ENCODE measurements around the gene DSCAML1. TPM values are rescaled to one million over a fixed set of nuclear protein-coding genes. Genes with fewer than 3 reads are reported as not detected.

The DSCAML1 gene
- total RNA-seq, 1 experiment from 2014 or later = 0.15 TPM

DNA sequence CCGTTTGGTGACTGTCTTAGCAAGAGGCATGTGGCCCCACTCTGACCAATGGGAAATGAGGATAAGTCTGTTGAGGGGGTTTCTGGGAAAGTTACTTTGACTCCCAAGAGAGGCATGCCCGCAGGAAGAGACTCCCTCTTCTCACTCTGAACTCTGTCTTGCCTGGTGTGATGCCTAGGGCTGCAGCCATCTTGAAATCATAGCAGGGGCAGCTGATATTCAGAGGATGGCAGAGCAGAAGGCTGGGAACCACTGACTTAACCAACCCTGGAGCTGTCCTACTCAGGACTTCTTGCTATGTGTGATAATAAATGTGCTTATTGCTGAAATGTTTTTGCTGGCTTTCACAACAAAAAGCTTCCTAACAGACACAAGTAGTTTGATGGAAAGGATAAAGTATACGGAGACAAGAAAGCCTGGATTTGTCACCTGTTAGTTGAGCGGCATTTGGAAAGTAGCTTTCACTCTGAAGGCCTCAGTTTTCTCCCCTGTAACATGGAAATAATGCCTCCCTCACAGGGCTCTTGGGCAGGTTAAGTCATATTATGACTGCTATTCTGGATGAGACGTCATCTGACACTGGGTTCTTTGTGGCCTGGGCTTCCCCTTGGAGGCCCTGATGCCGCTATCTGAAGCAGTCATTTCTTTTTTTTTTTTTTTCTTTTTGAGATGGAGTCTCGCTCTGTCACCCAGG lies 340.8 kb downstream of the DSCAML1 start:
- Histone ChIP-seq H2BK5ac (ENCODE audit: insufficient read length, low read length) (no peak overlapping the region), H3K9me3 (ENCODE audit: control insufficient read depth, low read depth, low read length) (peaks cover 4% of the 10 kb centered on the region), H3K4me1 (ENCODE audit: insufficient read depth, low read length) (no peaks in the 10 kb centered on the region), H3K27me3 (ENCODE audit: insufficient read depth, low read length) (no peaks in the 10 kb centered on the region), H3K27ac (ENCODE audit: insufficient read length, low read depth, low read length) (no peak overlapping the region), H2AFZ (ENCODE audit: low read length) (no peak overlapping the region), H2BK12ac (ENCODE audit: insufficient read length, low read depth, low read length) (no peak overlapping the region), H3K23me2 (ENCODE audit: insufficient read length, low read depth, low read length, poor library complexity, severe bottlenecking) (no peaks in the 10 kb centered on the region), H3K4ac (ENCODE audit: low read depth, low read length) (no peak overlapping the region), H4K5ac (ENCODE audit: insufficient read length, low read depth, low read length) (no peak overlapping the region), H4K20me1 (ENCODE audit: control insufficient read depth, insufficient read depth, insufficient read length) (no peaks in the 10 kb centered on the region), H2BK120ac (ENCODE audit: low read depth, low read length, poor library complexity, severe bottlenecking) (no peak overlapping the region), H3K14ac (ENCODE audit: insufficient read depth, low read length) (no peak overlapping the region), H3T11ph (ENCODE audit: low read length) (no peak overlapping the region), H2BK20ac (ENCODE audit: low read depth, low read length, poor library complexity, severe bottlenecking) (no peak overlapping the region), H3K79me1 (ENCODE audit: insufficient read depth, low read depth, low read length, poor library complexity, severe bottlenecking) (no peaks in the 10 kb centered on the region), H3K56ac (ENCODE audit: insufficient read length, low read depth, low read length) (no peak overlapping the region), H3K23ac (ENCODE audit: insufficient read length, low read depth, low read length) (no peak overlapping the region), H4K91ac (ENCODE audit: insufficient read length, low read depth, low read length) (no peak overlapping the region), H3K4me2 (ENCODE audit: insufficient read depth, insufficient read length, low read length) (no peak overlapping the region), H3K9ac (ENCODE audit: extremely low read depth, insufficient read length, low read length) (no peak overlapping the region), H3K18ac (ENCODE audit: insufficient read length, low read depth, low read length) (no peak overlapping the region), H4K8ac (replicated peaks; ENCODE audit: insufficient read length, low read depth, low read length) (no peak overlapping the region), H2AK5ac (ENCODE audit: insufficient read length, low read length) (no peak overlapping the region), H3K79me2 (ENCODE audit: insufficient read depth, low read length) (no peaks in the 10 kb centered on the region), H2BK15ac (ENCODE audit: low read depth, low read length) (no peak overlapping the region)
- Mint-ChIP-seq H3K27ac (no peak overlapping the region), H3K27me3 (ENCODE audit: low read depth) (peaks cover 10% of the 10 kb centered on the region), H3K4me3 (no peak overlapping the region), H3K9me3 (peaks cover 14% of the 10 kb centered on the region in 2 experiments), H3K36me3 (ENCODE audit: insufficient read depth in 1 of 3, low read depth in 3 of 3) (peaks cover 3 to 14% (median 5%) of the 10 kb centered on the region in 3 experiments; a peak in 4 of 7 replicates), H3K4me1 (peaks cover 0 to 10% of the 10 kb centered on the region in 2 experiments; a peak in 2 of 4 replicates)
- WGBS (ENCODE audit: extremely low coverage, insufficient read length, low lambda C conversion rate) = no CpG with 5 or more reads among the region's 7 CpGs
- DNase-seq = no peak
- TF ChIP-seq, protein P1, sequence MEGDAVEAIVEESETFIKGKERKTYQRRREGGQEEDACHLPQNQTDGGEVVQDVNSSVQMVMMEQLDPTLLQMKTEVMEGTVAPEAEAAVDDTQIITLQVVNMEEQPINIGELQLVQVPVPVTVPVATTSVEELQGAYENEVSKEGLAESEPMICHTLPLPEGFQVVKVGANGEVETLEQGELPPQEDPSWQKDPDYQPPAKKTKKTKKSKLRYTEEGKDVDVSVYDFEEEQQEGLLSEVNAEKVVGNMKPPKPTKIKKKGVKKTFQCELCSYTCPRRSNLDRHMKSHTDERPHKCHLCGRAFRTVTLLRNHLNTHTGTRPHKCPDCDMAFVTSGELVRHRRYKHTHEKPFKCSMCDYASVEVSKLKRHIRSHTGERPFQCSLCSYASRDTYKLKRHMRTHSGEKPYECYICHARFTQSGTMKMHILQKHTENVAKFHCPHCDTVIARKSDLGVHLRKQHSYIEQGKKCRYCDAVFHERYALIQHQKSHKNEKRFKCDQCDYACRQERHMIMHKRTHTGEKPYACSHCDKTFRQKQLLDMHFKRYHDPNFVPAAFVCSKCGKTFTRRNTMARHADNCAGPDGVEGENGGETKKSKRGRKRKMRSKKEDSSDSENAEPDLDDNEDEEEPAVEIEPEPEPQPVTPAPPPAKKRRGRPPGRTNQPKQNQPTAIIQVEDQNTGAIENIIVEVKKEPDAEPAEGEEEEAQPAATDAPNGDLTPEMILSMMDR (conservative IDR thresholded peaks at IDR 0.05) = no peak

Measured in H9 (cell line).